ENCODE data around the gene GPHB5. TPM values are rescaled to one million over a fixed set of nuclear protein-coding genes. Genes with fewer than 3 reads are reported as not detected.

Gene GPHB5
- total and polyA plus RNA-seq, 2 donors (not counting 1 experiment from before 2014, with no cell fraction given): not detected

- no peak overlapping the region for H3K27ac ChIP-seq (ENCODE audit: insufficient read depth, low read length)
- no peaks in the 10 kb centered on the region for H3K36me3 ChIP-seq (ENCODE audit: control insufficient read depth, insufficient read depth, low read length)
Measured at GRCh38 chr14:63287666-63288483, 30.9 kb downstream of the GPHB5 start.

GRCh38 chr14:63286071-63286470, 32.7 kb downstream of the GPHB5 start:
- Histone ChIP-seq H3K9me3 (ENCODE audit: control insufficient read depth, insufficient read depth, low read depth, low read length) (no peaks in the 10 kb centered on the region), H3K4me2 (ENCODE audit: extremely low read depth, insufficient read depth, low read length) (no peak overlapping the region), H3K36me3 (ENCODE audit: control insufficient read depth, insufficient read depth, low read length) (no peaks in the 10 kb centered on the region), H4K20me1 (ENCODE audit: control insufficient read depth, extremely low read depth, insufficient read depth, low read length) (no peaks in the 10 kb centered on the region), H3K4me3 (replicated peaks in 1 of 4; ENCODE audit: control extremely low read depth in 1 of 4, insufficient read depth in 1 of 4, low read depth in 3 of 4, low read length in 4 of 4) (no peak overlapping the region), H2AFZ (ENCODE audit: low read length) (no peak overlapping the region), H3K79me2 (ENCODE audit: control insufficient read depth, insufficient read depth, low read length) (no peaks in the 10 kb centered on the region), H3K4me1 (ENCODE audit: control insufficient read depth, extremely low read depth, insufficient read depth, low read length) (no peaks in the 10 kb centered on the region), H3K27me3 (ENCODE audit: control insufficient read depth, insufficient read depth, low read length) (no peaks in the 10 kb centered on the region), H3K9ac (ENCODE audit: insufficient read depth, low read length) (no peak overlapping the region), H3K27ac (ENCODE audit: insufficient read depth, low read length) (no peak overlapping the region)
- no peak for TF ChIP-seq EZH2 (IDR thresholded peaks at IDR 0.05; ENCODE audit: low read length, missing control alignments)
- no peak for TF ChIP-seq CTCF (conservative IDR thresholded peaks at IDR 0.05 in 1 of 2, IDR thresholded peaks at IDR 0.05 in 1 of 2; ENCODE audit: low read depth in 1 of 2, low read length in 2 of 2)
- no peak for DNase-seq (ENCODE audit: low read depth in 2 of 2)

More at GRCh38 chr14:63287666-63288483, 30.9 kb downstream of the GPHB5 start:
- H3K27me3 ChIP-seq (ENCODE audit: control insufficient read depth, insufficient read depth, low read length): no peaks in the 10 kb centered on the region
- no peaks in the 10 kb centered on the region for H3K4me1 ChIP-seq (ENCODE audit: control insufficient read depth, extremely low read depth, insufficient read depth, low read length)
- H3K4me3 ChIP-seq (replicated peaks in 1 of 4; ENCODE audit: control extremely low read depth in 1 of 4, insufficient read depth in 1 of 4, low read depth in 3 of 4, low read length in 4 of 4): no peak overlapping the region
- DNase-seq (ENCODE audit: low read depth in 2 of 2): peak; percentile 18 to 56
- no peaks in the 10 kb centered on the region for H3K79me2 ChIP-seq (ENCODE audit: control insufficient read depth, insufficient read depth, low read length)
- no peak for TF ChIP-seq CTCF (conservative IDR thresholded peaks at IDR 0.05 in 1 of 2, IDR thresholded peaks at IDR 0.05 in 1 of 2; ENCODE audit: low read depth in 1 of 2, low read length in 2 of 2)
- H3K9ac ChIP-seq (ENCODE audit: insufficient read depth, low read length): no peak overlapping the region
- H3K9me3 ChIP-seq (ENCODE audit: control insufficient read depth, insufficient read depth, low read depth, low read length): no peaks in the 10 kb centered on the region
- no peak overlapping the region for H3K4me2 ChIP-seq (ENCODE audit: extremely low read depth, insufficient read depth, low read length)
- H2AFZ ChIP-seq (ENCODE audit: low read length): no peak overlapping the region
- no peaks in the 10 kb centered on the region for H4K20me1 ChIP-seq (ENCODE audit: control insufficient read depth, extremely low read depth, insufficient read depth, low read length)

- DNase-seq (ENCODE audit: low read depth in 2 of 2): no peak
- no peak for TF ChIP-seq CTCF (conservative IDR thresholded peaks at IDR 0.05 in 1 of 2, IDR thresholded peaks at IDR 0.05 in 1 of 2; ENCODE audit: low read depth in 1 of 2, low read length in 2 of 2)
- no peak for TF ChIP-seq EZH2 (IDR thresholded peaks at IDR 0.05; ENCODE audit: low read length, missing control alignments)
- no peaks in the 10 kb centered on the region for H3K36me3 ChIP-seq (ENCODE audit: control insufficient read depth, insufficient read depth, low read length)
- no peak overlapping the region for H2AFZ ChIP-seq (ENCODE audit: low read length)
- no peak overlapping the region for H3K27ac ChIP-seq (ENCODE audit: insufficient read depth, low read length)
- no peaks in the 10 kb centered on the region for H3K9me3 ChIP-seq (ENCODE audit: control insufficient read depth, insufficient read depth, low read depth, low read length)
- no peak overlapping the region for H3K9ac ChIP-seq (ENCODE audit: insufficient read depth, low read length)
- no peaks in the 10 kb centered on the region for H3K4me1 ChIP-seq (ENCODE audit: control insufficient read depth, extremely low read depth, insufficient read depth, low read length)
- no peaks in the 10 kb centered on the region for H3K27me3 ChIP-seq (ENCODE audit: control insufficient read depth, insufficient read depth, low read length)
- no peaks in the 10 kb centered on the region for H4K20me1 ChIP-seq (ENCODE audit: control insufficient read depth, extremely low read depth, insufficient read depth, low read length)
- H3K4me3 ChIP-seq (replicated peaks in 1 of 4; ENCODE audit: control extremely low read depth in 1 of 4, insufficient read depth in 1 of 4, low read depth in 3 of 4, low read length in 4 of 4): no peak overlapping the region
- H3K79me2 ChIP-seq (ENCODE audit: control insufficient read depth, insufficient read depth, low read length): no peaks in the 10 kb centered on the region
- no peak overlapping the region for H3K4me2 ChIP-seq (ENCODE audit: extremely low read depth, insufficient read depth, low read length)
Measured at GRCh38 chr14:63283884-63284248, 34.9 kb downstream of the GPHB5 start.

All from fibroblast of lung (primary cell).